Smooth muscle cell of the brain vasculature (primary cell): ENCODE measurements around the gene ARPC5L.
A peak's percentile ranks its signal among the peaks of the same experiment; 100 is the strongest.

ENCODE experiments used
- DNase-seq: peaks from one replicate; pipeline ENCODE4 v3.0.0-alpha.2; 2012; ENCODE audit warnings: low read depth, low spot score

The ARPC5L gene

GRCh38 chr9:124863371-124863871 is 1.5 kb downstream of the ARPC5L start:
- no peak for DNase-seq

GRCh38 chr9:124868511-124869465 is 6.9 kb downstream of the ARPC5L start:
- peak; percentile 41 for DNase-seq

- no peak for DNase-seq
Measured at GRCh38 chr9:124869466-124869985, 7.6 kb downstream of the ARPC5L start.

- no peak for DNase-seq
Measured at GRCh38 chr9:124869986-124870560, 8.1 kb downstream of the ARPC5L start.

- DNase-seq: no peak
Measured at GRCh38 chr9:124870723-124871122, 8.8 kb downstream of the ARPC5L start.

- DNase-seq: no peak
Measured at GRCh38 chr9:124871156-124871561, 9.2 kb downstream of the ARPC5L start.

GRCh38 chr9:124873664-124874063 is 11.7 kb downstream of the ARPC5L start:
- no peak for DNase-seq

GRCh38 chr9:124875501-124875900 is 13.6 kb downstream of the ARPC5L start:
- DNase-seq: no peak

- no peak for DNase-seq
Measured at GRCh38 chr9:124877021-124877782, 15.3 kb downstream of the ARPC5L start.

- DNase-seq: no peak
Measured at GRCh38 chr9:124878021-124878420, 16.1 kb downstream of the ARPC5L start.

GRCh38 chr9:124878518-124878917 is 16.6 kb downstream of the ARPC5L start:
- no peak for DNase-seq

- no peak for DNase-seq
Measured at GRCh38 chr9:124879226-124879625, 17.3 kb downstream of the ARPC5L start.

- DNase-seq: no peak
Measured at GRCh38 chr9:124880501-124880900, 18.6 kb downstream of the ARPC5L start.

GRCh38 chr9:124881138-124881743 is 19.3 kb downstream of the ARPC5L start:
- no peak for DNase-seq

GRCh38 chr9:124882231-124882630 is 20.3 kb downstream of the ARPC5L start:
- no peak for DNase-seq

GRCh38 chr9:124884376-124884775 is 22.4 kb downstream of the ARPC5L start:
- no peak for DNase-seq

GRCh38 chr9:124885551-124885950 is 23.6 kb downstream of the ARPC5L start:
- DNase-seq: no peak

- no peak for DNase-seq
Measured at GRCh38 chr9:124886461-124886860, 24.5 kb downstream of the ARPC5L start.

GRCh38 chr9:124886866-124887492 is 25.0 kb downstream of the ARPC5L start:
- DNase-seq: no peak

GRCh38 chr9:124887832-124888231 is 25.9 kb downstream of the ARPC5L start:
- no peak for DNase-seq

GRCh38 chr9:124889006-124889405 is 27.1 kb downstream of the ARPC5L start:
- DNase-seq: no peak
